Fibroblast of pulmonary artery (primary cell): ENCODE data around the gene CLEC2A.

Source experiments
- DNase-seq: peaks from one replicate; pipeline ENCODE4 v3.0.0-alpha.2; 2010; ENCODE audit warnings: low read depth
- H3K4me3 ChIP-seq: replicated peaks from 2 replicates; pipeline ENCODE4 v1.5.1; 2011; ENCODE audit warnings: low read depth, mild to moderate bottlenecking, control low read depth, low read length, moderate library complexity
- TF ChIP-seq, protein P1 (sequence below): IDR thresholded peaks from 2 replicates; pipeline ENCODE4 v1.5.1; 2011; ENCODE audit warnings: mild to moderate bottlenecking, control low read depth, low read length, inconsistent platforms; ENCODE audit errors: missing control alignments

Gene CLEC2A

DNA sequence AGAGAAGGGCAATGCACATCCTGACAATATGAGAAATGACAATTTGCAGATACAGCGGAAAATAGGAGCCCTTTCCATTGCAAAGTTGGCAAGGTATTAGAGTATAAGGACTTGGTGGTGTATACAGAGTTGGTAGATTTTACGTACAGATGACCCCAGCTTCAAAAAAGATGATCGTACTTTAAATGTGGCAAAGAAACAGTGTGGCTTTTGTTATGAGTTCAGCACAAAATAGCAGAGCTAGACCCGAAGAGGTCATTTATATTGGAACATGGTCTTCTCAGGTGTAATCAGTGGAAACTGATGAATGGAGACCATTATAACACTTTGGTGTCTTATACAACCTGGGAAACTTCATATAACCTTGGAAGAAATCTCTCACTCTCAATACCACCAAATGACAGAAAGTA is 65.3 kb downstream of the CLEC2A start:
- TF ChIP-seq, protein P1, sequence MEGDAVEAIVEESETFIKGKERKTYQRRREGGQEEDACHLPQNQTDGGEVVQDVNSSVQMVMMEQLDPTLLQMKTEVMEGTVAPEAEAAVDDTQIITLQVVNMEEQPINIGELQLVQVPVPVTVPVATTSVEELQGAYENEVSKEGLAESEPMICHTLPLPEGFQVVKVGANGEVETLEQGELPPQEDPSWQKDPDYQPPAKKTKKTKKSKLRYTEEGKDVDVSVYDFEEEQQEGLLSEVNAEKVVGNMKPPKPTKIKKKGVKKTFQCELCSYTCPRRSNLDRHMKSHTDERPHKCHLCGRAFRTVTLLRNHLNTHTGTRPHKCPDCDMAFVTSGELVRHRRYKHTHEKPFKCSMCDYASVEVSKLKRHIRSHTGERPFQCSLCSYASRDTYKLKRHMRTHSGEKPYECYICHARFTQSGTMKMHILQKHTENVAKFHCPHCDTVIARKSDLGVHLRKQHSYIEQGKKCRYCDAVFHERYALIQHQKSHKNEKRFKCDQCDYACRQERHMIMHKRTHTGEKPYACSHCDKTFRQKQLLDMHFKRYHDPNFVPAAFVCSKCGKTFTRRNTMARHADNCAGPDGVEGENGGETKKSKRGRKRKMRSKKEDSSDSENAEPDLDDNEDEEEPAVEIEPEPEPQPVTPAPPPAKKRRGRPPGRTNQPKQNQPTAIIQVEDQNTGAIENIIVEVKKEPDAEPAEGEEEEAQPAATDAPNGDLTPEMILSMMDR = no peak
- no peak for DNase-seq
- H3K4me3 ChIP-seq = no peak overlapping the region

DNA sequence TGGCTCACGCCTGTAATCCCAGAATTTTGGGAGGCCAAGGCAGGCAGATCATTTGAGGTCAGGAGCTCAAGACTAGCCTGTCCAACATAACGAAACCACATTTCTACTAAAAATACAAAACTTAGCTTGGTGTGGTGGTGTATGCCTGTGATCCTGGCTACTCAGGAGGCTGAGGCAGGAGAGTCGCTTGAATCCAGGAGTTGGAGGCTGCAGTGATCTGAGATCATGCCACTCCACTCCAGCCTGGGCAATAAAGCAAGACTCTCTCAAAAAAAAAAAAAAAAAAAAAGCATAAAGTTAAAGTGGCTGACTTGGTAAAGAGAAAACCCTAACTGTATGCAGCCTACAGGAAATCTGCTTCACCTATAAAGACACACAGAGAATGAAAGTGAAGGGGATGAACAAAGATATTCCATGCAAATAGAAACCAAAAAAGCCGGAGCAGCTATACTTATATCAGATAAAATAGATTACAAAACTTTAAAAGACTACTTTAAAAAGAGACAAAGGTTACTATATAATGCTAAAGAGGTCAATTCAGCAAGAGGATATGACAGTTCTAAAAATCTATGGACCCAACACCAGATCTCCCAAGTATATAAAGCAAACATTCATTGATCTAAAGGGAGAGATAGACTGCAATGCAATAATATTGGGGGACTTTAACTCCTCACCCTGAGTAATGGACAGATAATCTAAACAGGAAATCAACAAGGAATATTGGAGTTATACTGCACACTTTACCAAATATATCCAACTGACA is 67.1 kb downstream of the CLEC2A start:
- no peak for DNase-seq
- TF ChIP-seq, protein P1 = no peak
- H3K4me3 ChIP-seq = no peak overlapping the region
